Activated T-helper 2 cell treated with anti-CD3 and anti-CD28 coated beads, Interferon-gamma antibody, Interleukin-2, Interleukin-4, amounts not matched to agents 10 μg/mL and 5 μg/mL and 100 μg/mL, durations not matched to agents 14 hours and 24 hours and 36 hours (primary cell): Measurements from ENCODE around the gene NCF4. TPM values are rescaled to one million over a fixed set of nuclear protein-coding genes. Genes with fewer than 3 reads are reported as not detected.

Experiments
- DNase-seq: peaks from one replicate; pipeline ENCODE4 v3.0.0; 2021; ENCODE audit warnings: low spot score
- H3K27ac Mint-ChIP-seq: one replicate; pipeline ENCODE4 v1.8.0; 2021; ENCODE audit warnings: mixed read lengths
- H3K27me3 Mint-ChIP-seq: one replicate; pipeline ENCODE4 v1.8.0; 2021; ENCODE audit warnings: low read depth, mixed read lengths
- H3K36me3 Mint-ChIP-seq: one replicate; pipeline ENCODE4 v1.8.0; 2021; ENCODE audit warnings: low read depth, mixed read lengths
- H3K4me1 Mint-ChIP-seq: one replicate; pipeline ENCODE4 v1.8.0; 2021; ENCODE audit warnings: low read depth, mixed read lengths
- H3K4me3 Mint-ChIP-seq: one replicate; pipeline ENCODE4 v1.8.0; 2021; ENCODE audit warnings: low read depth, mild to moderate bottlenecking, moderate library complexity, mixed read lengths
- H3K9me3 Mint-ChIP-seq: one replicate; pipeline ENCODE4 v1.8.0; 2021; ENCODE audit warnings: mixed read lengths
- intact Hi-C: fragments of 100-400 bp; cut with micrococcal nuclease; formaldehyde crosslinking; loops from one replicate; pipeline ENCODE4 v1.15.1; 2023
- total RNA-seq: library from RNA; stranded (reverse); gene quantifications from 2 replicates; pipeline ENCODE4 v1.2.3, GENCODE V29; 2022

The NCF4 gene
- total RNA-seq, 1 donor from 2014 or later, result 15.7 TPM

GRCh38 chr22:36925388-36926290 is 64.8 kb downstream of the NCF4 start:
- H3K36me3 Mint-ChIP-seq, result peaks cover 5% of the 10 kb centered on the region
- no peaks in the 10 kb centered on the region for H3K9me3 Mint-ChIP-seq
- H3K4me1 Mint-ChIP-seq, result peaks cover 8% of the 10 kb centered on the region
- H3K27ac Mint-ChIP-seq, result no peak overlapping the region
- no peaks in the 10 kb centered on the region for H3K27me3 Mint-ChIP-seq
- no peak overlapping the region for H3K4me3 Mint-ChIP-seq
- intact Hi-C loops, result no loop called here
- DNase-seq, result no peak

DNA sequence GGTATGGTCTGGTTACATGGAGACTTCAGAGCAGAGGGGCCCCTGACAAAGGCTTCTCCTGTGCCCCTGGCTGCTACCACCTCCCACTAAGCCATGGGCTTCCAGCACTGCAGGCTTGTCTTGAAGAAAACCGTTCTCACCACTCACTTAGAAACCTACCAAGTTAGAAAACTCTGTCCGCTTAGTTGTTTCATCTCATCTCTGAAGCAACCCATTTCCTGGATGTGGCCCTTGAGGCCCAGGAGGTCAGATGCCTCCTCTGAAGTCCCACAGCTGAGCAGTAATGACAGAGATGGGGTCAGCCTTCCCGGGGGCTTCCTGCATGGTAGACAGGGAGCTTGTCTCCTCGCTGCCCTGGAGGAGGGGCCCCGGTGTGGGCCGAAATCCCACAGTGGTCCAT is 65.5 kb downstream of the NCF4 start:
- Mint-ChIP-seq H3K9me3 (no peaks in the 10 kb centered on the region), H3K27ac (no peak overlapping the region), H3K36me3 (peaks cover 5% of the 10 kb centered on the region), H3K27me3 (no peaks in the 10 kb centered on the region), H3K4me1 (peaks cover 5% of the 10 kb centered on the region), H3K4me3 (no peak overlapping the region)
- intact Hi-C loops, result no loop called here
- DNase-seq, result no peak

- H3K36me3 Mint-ChIP-seq, result peaks cover 5% of the 10 kb centered on the region
- no peak overlapping the region for H3K27ac Mint-ChIP-seq
- DNase-seq, result no peak
- intact Hi-C loops, result no loop called here
- no peak overlapping the region for H3K4me3 Mint-ChIP-seq
- H3K27me3 Mint-ChIP-seq, result no peaks in the 10 kb centered on the region
- peaks cover 5% of the 10 kb centered on the region for H3K4me1 Mint-ChIP-seq
- H3K9me3 Mint-ChIP-seq, result no peaks in the 10 kb centered on the region
These were observed 66.1 kb downstream of the NCF4 start for GRCh38 chr22:36926721-36927435.

Other genes starting within 250 kb of the NCF4 start
- not detected in 2 replicates for gene CACNG2, start 157.3 kb upstream of the NCF4 start, total RNA-seq
- 30.0 and 34.7 TPM in 2 replicates for gene IFT27, start 84.9 kb upstream of the NCF4 start, total RNA-seq
- gene PVALB, start 44.0 kb upstream of the NCF4 start, total RNA-seq, result not detected in 2 replicates
- 4.6 and 4.9 TPM in 2 replicates for gene CSF2RB, start 52.6 kb downstream of the NCF4 start, total RNA-seq
- gene TST, start 158.4 kb downstream of the NCF4 start, total RNA-seq, result 13.3 and 15.2 TPM in 2 replicates
- 34.9 and 36.3 TPM in 2 replicates for gene MPST, start 158.7 kb downstream of the NCF4 start, total RNA-seq
- 70.4 and 81.9 TPM in 2 replicates for gene KCTD17, start 190.7 kb downstream of the NCF4 start, total RNA-seq
- gene TMPRSS6, start 248.7 kb downstream of the NCF4 start, total RNA-seq, result 9.2 and 10.2 TPM in 2 replicates